Parathyroid adenoma (tissue), 2 donors: Measurements from ENCODE around the gene UNC5C.

Source experiments
- H2AFZ ChIP-seq: fragments of 300-600 bp; sonication (generic); one replicate; pipeline ENCODE4 v1.7.0; 2017; ENCODE audit warnings: antibody characterized with exemption, mild to moderate bottlenecking
- H3K27ac ChIP-seq: fragments of 300-600 bp; sonication (generic); one replicate; pipeline ENCODE4 v1.7.0; 2017
- H3K27me3 ChIP-seq: fragments of 300-600 bp; sonication (generic); one replicate; pipeline ENCODE4 v1.7.0; 2017; ENCODE audit warnings: low read length; ENCODE audit not compliant: control insufficient read depth, insufficient read depth
- H3K36me3 ChIP-seq: fragments of 300-600 bp; sonication (generic); one replicate; pipeline ENCODE4 v1.7.0; 2017; ENCODE audit warnings: low read length; ENCODE audit not compliant: control insufficient read depth, insufficient read depth
- H3K4me1 ChIP-seq: fragments of 300-600 bp; sonication (generic); one replicate; pipeline ENCODE4 v1.7.0; 2017; ENCODE audit warnings: control low read depth
- H3K4me2 ChIP-seq: fragments of 300-600 bp; sonication (generic); one replicate; pipeline ENCODE4 v1.7.0; 2017; ENCODE audit warnings: low read length
- H3K4me3 ChIP-seq: fragments of 300-600 bp; sonication (generic); one replicate; pipeline ENCODE4 v1.7.0; 2017; ENCODE audit warnings: low read depth, low read length
- H3K79me2 ChIP-seq: fragments of 300-600 bp; sonication (generic); one replicate; pipeline ENCODE4 v1.7.0; 2017; ENCODE audit warnings: control low read depth
- H3K9ac ChIP-seq: fragments of 300-600 bp; sonication (generic); one replicate; pipeline ENCODE4 v1.7.0; 2017; ENCODE audit warnings: mild to moderate bottlenecking
- H3K9me3 ChIP-seq: fragments of 300-600 bp; sonication (generic); one replicate; pipeline ENCODE4 v1.7.0; 2017; ENCODE audit warnings: low read length; ENCODE audit not compliant: control insufficient read depth
- TF ChIP-seq, protein P1 (sequence below): fragments of 300-600 bp; sonication (generic); IDR thresholded peaks from one replicate; pipeline ENCODE4 v1.7.0; 2017; ENCODE audit warnings: antibody characterized with exemption, mild to moderate bottlenecking
- donor health status: primary hyperparathyroidism.

The UNC5C gene

DNA sequence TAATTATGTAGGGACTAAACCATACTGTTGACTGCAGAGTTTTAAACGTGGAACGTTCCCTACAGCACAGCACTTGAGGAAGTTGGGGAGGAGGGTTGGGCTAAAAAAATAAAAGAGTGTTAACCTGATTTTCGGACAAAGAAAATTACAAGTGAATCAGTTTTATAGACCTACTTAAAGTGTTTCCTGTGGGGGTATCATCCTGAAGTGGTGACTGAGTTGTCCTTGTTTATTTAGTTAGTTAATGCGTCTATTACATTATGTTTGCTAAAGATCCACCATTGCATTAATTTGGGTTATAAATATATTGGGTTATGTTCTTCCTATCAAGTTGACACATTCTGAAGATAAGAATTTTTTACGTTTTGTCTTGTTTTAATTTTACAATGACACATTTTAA, 14.7 kb downstream of the UNC5C start:
- no peaks in the 10 kb centered on the region for H3K9me3 ChIP-seq
- no peak overlapping the region for H3K9ac ChIP-seq
- no peak overlapping the region for H3K4me2 ChIP-seq
- no peaks in the 10 kb centered on the region for H3K79me2 ChIP-seq
- H3K27me3 ChIP-seq = no peaks in the 10 kb centered on the region
- H3K36me3 ChIP-seq = no peaks in the 10 kb centered on the region
- H3K27ac ChIP-seq = no peak overlapping the region
- H3K4me3 ChIP-seq = no peak overlapping the region
- TF ChIP-seq, protein P1, sequence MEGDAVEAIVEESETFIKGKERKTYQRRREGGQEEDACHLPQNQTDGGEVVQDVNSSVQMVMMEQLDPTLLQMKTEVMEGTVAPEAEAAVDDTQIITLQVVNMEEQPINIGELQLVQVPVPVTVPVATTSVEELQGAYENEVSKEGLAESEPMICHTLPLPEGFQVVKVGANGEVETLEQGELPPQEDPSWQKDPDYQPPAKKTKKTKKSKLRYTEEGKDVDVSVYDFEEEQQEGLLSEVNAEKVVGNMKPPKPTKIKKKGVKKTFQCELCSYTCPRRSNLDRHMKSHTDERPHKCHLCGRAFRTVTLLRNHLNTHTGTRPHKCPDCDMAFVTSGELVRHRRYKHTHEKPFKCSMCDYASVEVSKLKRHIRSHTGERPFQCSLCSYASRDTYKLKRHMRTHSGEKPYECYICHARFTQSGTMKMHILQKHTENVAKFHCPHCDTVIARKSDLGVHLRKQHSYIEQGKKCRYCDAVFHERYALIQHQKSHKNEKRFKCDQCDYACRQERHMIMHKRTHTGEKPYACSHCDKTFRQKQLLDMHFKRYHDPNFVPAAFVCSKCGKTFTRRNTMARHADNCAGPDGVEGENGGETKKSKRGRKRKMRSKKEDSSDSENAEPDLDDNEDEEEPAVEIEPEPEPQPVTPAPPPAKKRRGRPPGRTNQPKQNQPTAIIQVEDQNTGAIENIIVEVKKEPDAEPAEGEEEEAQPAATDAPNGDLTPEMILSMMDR = no peak
- H2AFZ ChIP-seq = no peak overlapping the region
- no peaks in the 10 kb centered on the region for H3K4me1 ChIP-seq

DNA sequence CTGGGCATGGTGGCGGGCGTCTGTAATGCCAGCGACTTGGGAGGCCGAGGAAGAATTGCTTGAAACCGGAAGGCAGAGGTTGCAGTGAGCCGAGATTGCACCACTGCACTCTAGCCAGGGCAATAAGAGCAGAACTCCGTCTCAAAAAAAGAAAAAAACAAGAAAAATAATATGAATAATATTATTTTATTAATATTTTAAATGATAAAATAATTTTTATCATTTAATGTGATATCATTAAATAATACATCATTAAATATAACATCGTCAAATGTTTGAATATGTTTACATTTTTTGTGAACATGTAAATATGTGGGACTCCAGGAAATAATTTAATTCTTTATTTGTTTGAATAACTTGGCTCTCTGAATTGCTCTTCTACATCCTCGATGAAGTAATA, 15.5 kb downstream of the UNC5C start:
- no peaks in the 10 kb centered on the region for H3K9me3 ChIP-seq
- TF ChIP-seq, protein P1 = no peak
- no peaks in the 10 kb centered on the region for H3K36me3 ChIP-seq
- H3K27ac ChIP-seq = no peak overlapping the region
- no peaks in the 10 kb centered on the region for H3K79me2 ChIP-seq
- no peaks in the 10 kb centered on the region for H3K27me3 ChIP-seq
- H3K4me1 ChIP-seq = no peaks in the 10 kb centered on the region
- H2AFZ ChIP-seq = no peak overlapping the region
- no peak overlapping the region for H3K4me2 ChIP-seq
- no peak overlapping the region for H3K9ac ChIP-seq
- no peak overlapping the region for H3K4me3 ChIP-seq

- H3K9me3 ChIP-seq = no peaks in the 10 kb centered on the region
- no peaks in the 10 kb centered on the region for H3K27me3 ChIP-seq
- H3K4me2 ChIP-seq = no peak overlapping the region
- no peaks in the 10 kb centered on the region for H3K79me2 ChIP-seq
- H3K36me3 ChIP-seq = no peaks in the 10 kb centered on the region
- no peak overlapping the region for H3K4me3 ChIP-seq
- H2AFZ ChIP-seq = no peak overlapping the region
- no peaks in the 10 kb centered on the region for H3K4me1 ChIP-seq
- H3K27ac ChIP-seq = no peak overlapping the region
- no peak overlapping the region for H3K9ac ChIP-seq
- TF ChIP-seq, protein P1 = no peak
Observed at GRCh38 chr4:95532305-95532704, 16.5 kb downstream of the UNC5C start.

- H3K4me1 ChIP-seq = no peaks in the 10 kb centered on the region
Observed at GRCh38 chr4:95531141-95531540, 17.6 kb downstream of the UNC5C start.

GRCh38 chr4:95529946-95530345, 18.8 kb downstream of the UNC5C start:
- no peak overlapping the region for H3K27ac ChIP-seq
- no peaks in the 10 kb centered on the region for H3K36me3 ChIP-seq
- H3K4me2 ChIP-seq = no peak overlapping the region
- H3K27me3 ChIP-seq = no peaks in the 10 kb centered on the region
- H3K79me2 ChIP-seq = no peaks in the 10 kb centered on the region
- H3K9me3 ChIP-seq = no peaks in the 10 kb centered on the region
- no peak overlapping the region for H3K9ac ChIP-seq
- H3K4me3 ChIP-seq = no peak overlapping the region
- TF ChIP-seq, protein P1 = no peak
- H2AFZ ChIP-seq = no peak overlapping the region
- H3K4me1 ChIP-seq = no peaks in the 10 kb centered on the region

More at GRCh38 chr4:95531141-95531540, 17.6 kb downstream of the UNC5C start:
- no peak overlapping the region for H3K4me2 ChIP-seq
- H2AFZ ChIP-seq = no peak overlapping the region
- no peak overlapping the region for H3K27ac ChIP-seq
- no peaks in the 10 kb centered on the region for H3K27me3 ChIP-seq
- no peaks in the 10 kb centered on the region for H3K36me3 ChIP-seq
- H3K79me2 ChIP-seq = no peaks in the 10 kb centered on the region
- H3K9me3 ChIP-seq = no peaks in the 10 kb centered on the region
- no peak overlapping the region for H3K4me3 ChIP-seq
- TF ChIP-seq, protein P1 = no peak
- H3K9ac ChIP-seq = no peak overlapping the region
